ENCODE data around the gene LYPD6. TPM values are rescaled to one million over a fixed set of nuclear protein-coding genes. Genes with fewer than 3 reads are reported as not detected.
"Not testable (repeated sequence)": the region's sequence is repeated elsewhere in the genome, so short reads cannot be mapped to it uniquely, and the experiment has no call there.

LYPD6 gene
- 30.1 TPM for total RNA-seq

GRCh38 chr2:149330127-149331022 is at the start of gene LYPD6:
Gene LYPD6, plus strand, starts transcription at chr2:149330587. Its CDS starts 107,122 bp downstream, at chr2:149437709.
- DNase-seq (ENCODE audit: low spot score): peak; percentile 77

DNA sequence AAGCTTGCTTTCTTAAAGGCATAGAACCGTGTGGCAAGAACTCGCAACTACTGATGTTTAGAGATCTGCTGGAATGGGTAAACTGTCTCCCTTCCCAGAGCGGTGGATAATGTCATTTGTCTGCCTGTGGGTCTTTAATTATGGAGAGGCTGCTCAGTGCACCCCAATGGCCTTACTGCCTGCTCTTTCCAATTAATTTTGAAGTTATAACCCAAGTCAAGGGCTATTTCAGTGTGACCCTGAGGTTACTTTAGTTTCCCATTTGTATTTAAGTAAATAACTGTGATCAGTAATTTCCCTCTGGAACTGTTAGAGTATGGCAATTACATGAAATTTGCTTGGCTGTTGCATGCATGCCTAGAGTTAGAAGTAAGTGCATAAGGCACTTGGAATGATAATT is 48.9 kb upstream of the LYPD6 start:
- DNase-seq (ENCODE audit: low spot score): no peak

DNA sequence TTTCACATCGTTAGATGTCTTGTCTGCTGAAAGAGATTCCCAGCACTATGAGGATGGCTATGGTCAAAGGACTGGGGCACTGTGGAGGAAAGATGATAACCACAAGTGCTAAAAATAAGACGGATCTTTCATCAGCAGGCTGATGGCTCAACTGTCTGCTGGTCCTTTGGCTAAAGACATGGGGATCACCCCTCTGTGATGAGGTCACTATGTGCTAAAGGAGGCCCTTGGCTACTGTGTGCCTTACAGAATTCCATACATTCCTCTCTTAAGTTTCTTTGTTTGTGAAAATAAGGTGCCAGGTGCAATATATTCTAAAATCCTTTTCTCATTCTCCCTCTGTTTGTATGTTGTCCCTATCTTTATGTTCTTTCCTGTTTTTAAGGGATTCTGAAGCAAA is 39.7 kb upstream of the LYPD6 start:
- DNase-seq (ENCODE audit: low spot score): no peak

- DNase-seq (ENCODE audit: low spot score): no peak
These were observed 38.5 kb upstream of the LYPD6 start for GRCh38 chr2:149291881-149292280.

DNA sequence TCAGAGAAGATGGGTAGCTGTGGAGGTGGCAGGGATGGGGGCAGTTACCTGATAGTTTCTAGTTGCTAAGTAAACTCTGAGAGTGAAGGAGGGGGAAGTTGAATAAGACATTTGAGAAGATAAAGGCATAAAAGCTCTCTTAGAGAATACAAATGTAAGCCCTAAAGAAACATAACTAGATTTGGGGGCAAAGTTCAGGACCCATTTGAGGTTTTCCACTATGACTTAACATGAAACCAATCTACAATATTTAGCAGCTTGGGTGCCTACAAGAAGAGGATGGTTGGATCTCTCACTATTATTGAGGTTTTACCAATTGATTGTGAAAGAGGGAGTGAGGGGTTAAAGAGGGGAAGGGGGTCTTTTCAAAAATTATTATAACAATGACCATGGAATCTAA is 34.4 kb upstream of the LYPD6 start:
- no peak for DNase-seq (ENCODE audit: low spot score)

DNA sequence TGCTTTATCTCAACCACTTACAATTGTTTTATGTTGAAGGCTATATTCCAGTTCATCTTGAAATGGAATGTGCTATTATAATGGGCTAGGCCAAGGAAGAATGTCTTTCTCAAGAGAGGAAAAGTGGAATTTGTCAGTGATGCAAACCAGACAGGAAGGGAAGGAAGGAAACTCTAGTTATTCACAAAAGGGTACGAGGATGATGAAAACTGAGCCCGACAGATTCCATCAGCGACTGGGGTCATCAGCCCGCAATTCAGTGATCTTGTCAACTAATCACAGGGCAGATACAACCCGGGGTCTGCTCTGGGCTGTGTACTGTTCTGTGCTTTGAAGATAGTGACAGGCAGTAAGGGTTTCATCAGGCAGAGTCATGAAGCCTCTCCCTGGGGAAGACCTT is 23.4 kb upstream of the LYPD6 start:
- no peak for DNase-seq (ENCODE audit: low spot score)

GRCh38 chr2:149310349-149310748 is 20.0 kb upstream of the LYPD6 start:
- DNase-seq (ENCODE audit: low spot score): no peak

- no peak for DNase-seq (ENCODE audit: low spot score)
These were observed 18.3 kb upstream of the LYPD6 start for GRCh38 chr2:149312039-149312438.

GRCh38 chr2:149313512-149313972 is 16.8 kb upstream of the LYPD6 start:
- DNase-seq (ENCODE audit: low spot score): peak; percentile 33

DNA sequence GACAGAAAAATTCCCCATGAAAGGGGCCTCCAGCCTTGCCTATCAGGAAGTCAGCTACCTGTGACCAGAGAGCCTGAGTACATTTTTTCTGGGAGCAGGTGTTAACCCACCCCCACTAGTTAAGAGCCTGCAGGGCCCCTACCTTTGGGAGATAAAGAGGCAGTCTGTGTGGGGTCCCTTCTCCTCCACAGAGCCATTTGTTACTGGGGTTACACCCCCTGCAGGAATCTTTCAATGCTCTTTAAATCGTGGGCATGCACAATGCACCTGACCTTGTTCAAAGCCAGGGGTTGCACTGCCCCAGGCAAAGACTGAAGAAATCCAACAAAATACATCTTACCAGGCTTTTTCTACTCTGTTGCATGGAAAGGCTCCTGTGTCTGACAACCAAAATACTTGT is 15.7 kb upstream of the LYPD6 start:
- DNase-seq (ENCODE audit: low spot score): no peak

- DNase-seq (ENCODE audit: low spot score): no peak
These were observed 14.9 kb upstream of the LYPD6 start for GRCh38 chr2:149315461-149315860.

- not testable (repeated sequence) for DNase-seq (ENCODE audit: low spot score)
These were observed 11.8 kb upstream of the LYPD6 start for GRCh38 chr2:149318566-149318965.

DNA sequence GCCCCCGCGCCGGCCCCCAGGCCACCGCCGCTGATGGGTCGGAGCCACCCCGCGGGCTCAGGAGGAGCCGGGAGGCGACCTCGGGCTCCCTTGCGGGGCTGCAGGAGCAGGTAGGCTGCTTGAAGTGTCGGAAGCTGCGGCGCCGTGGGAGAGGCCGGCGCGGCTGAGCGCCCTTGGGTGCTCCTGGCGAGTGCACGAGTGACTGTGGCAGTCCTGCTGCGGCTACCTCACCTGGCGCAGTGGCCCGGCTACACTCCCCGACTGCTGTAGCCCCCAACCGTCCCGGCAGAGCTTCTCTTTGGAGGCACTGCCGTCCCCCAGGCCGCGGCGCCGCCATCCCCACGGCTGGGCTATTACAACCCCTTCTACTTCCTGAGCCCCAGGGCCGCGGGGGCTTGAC is 10.0 kb upstream of the LYPD6 start:
- DNase-seq (ENCODE audit: low spot score): no peak

GRCh38 chr2:149329068-149329467 is 1.3 kb upstream of the LYPD6 start:
- no peak for DNase-seq (ENCODE audit: low spot score)

GRCh38 chr2:149329489-149330126 is 779 bp upstream of the LYPD6 start:
- DNase-seq (ENCODE audit: low spot score): peak; percentile 53

DNA sequence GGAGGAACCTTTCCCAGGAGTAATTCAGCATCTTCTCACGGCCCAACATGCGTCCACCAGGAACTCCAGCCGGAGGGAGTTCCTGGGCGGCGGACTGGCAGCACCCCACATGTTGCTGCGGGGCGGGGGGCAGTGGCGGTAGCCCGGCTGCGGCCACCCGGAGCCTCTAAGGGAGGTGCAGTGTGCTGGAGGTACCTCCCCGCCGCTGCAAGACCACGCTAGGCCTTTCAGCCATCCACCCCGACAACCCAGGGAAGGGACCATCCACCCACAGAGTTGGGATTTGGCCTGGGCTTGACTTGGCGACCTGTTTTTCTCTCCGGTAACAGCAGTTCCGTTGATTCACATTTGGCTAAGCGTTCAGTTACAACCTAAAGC is 625 bp downstream of the LYPD6 start:
- no peak for DNase-seq (ENCODE audit: low spot score)

- no peak for DNase-seq (ENCODE audit: low spot score)
These were observed 2.0 kb downstream of the LYPD6 start for GRCh38 chr2:149332364-149332763.

DNA sequence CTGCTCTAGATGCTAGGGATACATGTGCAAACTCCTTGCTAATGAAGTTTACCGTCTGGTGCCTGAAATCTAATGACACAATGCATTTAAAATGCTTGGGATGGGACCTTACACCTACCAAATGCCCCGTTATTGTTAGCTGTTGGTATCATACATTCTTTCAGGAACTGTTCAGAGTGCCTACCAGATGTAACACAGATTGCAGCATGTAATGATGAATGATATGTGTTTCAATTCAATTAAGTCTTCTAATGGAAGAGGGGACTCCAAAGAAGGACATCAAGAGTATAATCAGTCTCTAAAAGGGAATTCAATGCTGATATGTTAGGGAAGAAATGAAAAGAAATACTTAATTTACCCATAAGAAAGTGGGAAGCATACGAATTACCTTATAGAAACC is 3.2 kb downstream of the LYPD6 start:
- DNase-seq (ENCODE audit: low spot score): no peak

- DNase-seq (ENCODE audit: low spot score): no peak
These were observed 3.8 kb downstream of the LYPD6 start for GRCh38 chr2:149334156-149334555.

DNA sequence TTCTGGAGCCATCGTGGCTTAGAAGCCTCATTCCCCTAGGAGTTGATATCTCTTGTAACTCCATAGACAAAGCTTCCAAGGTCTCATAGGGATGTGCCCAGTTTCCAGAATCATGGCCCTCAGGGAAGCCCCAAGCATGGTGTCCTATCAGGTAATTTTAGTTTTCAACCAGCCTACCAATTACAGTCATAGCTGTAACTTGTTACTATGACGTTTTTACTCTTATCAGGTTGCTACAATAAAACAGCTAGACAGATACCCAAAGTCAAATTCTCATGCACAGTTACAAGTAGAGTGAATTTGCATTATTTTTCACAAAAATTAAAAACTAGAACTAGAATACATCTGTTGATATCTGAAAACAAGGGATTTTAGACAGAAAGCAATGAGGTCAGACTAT is 8.9 kb downstream of the LYPD6 start:
- DNase-seq (ENCODE audit: low spot score): no peak

GRCh38 chr2:149342509-149342908 is 12.1 kb downstream of the LYPD6 start:
- DNase-seq (ENCODE audit: low spot score): no peak

DNA sequence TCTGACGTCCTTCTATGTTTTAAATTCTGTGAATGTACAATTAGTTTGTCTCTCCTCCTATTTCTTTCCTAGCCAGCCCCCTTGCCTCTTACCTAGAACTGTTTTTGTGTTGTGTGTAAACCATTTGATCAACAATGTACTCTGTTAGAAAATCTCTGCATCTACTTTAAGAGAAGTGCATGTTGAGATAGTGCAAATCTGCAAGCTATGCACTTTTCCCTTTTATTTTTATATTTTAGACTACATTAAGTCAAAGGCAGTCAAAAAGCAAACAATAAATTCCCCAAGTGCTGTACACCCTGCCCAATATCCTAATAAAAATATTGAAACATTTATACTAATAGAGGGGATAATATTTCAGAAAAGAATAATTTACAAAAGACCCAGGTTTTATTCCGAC is 13.7 kb downstream of the LYPD6 start:
- DNase-seq (ENCODE audit: low spot score): no peak

- no peak for DNase-seq (ENCODE audit: low spot score)
These were observed 15.9 kb downstream of the LYPD6 start for GRCh38 chr2:149346272-149346671.
